Measurements from ENCODE around the gene ATAD3C.
"Not testable (repeated sequence)": the region's sequence is repeated elsewhere in the genome, so short reads cannot be mapped to it uniquely, and the experiment has no call there.

The ATAD3C gene

DNA sequence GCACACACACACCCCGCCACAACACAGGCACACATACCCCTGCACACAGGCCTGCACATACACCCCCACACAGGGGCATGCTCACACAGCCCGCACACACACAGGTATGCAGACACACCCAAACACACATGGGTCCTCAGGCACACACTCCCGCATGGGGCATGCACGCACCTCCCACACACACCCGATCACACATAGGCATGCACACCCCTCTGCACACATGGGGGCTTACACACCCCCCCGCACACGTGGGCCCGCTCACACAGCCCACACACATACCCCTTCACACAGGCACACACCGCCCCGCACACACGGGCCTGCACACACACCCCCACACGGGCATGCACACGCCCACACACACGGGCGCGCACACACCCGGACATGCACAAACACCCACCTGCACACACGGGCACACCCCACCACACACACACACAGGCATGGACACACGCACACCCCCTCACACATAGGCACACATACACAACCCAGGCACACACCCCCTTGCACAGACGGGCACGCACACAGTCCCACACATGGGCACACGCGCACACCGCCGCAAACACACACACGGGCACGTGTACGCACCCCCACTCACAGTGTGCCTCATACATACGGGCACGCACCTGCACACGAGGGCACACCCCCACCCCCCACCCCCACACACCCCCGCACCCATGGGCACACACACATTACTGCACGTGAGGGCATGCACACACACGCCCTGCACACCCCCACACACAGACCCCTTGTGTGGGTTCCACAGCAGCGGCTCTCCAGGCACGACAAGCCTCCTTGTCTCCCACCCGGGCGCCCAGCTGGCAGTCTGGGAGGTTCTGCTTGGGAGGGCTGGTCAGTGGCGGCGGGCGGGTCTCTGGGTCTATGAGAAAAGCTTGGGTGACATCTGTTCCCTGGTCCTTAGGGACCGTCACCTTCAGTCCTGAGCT, 30.3 kb downstream of the ATAD3C start:
- no peak for DNase-seq

DNA sequence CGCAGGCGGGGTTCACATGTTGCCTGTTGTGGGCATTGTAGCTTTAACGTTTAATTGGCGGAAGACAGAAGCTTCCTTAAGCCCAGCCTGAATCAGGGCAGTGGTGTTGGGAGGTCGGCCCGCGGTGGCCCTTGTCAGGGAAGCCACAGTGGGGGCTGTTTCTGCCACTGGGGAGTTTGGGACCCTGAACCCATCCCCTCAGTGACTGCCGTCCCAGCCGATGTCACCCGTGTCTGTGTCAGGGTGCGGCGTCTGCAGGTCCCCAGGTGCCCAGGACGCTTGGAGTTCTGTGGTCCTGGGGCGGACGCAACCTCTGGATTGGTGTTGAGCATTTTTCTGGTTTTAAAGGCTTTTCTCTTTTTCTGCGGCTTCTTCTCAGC, 31.0 kb downstream of the ATAD3C start:
- not testable (repeated sequence) for DNase-seq

GRCh38 chr1:1481811-1482210, 32.3 kb downstream of the ATAD3C start:
- DNase-seq, result not testable (repeated sequence)

- no peak for DNase-seq
Measured at GRCh38 chr1:1482856-1483255, 33.4 kb downstream of the ATAD3C start.

GRCh38 chr1:1483714-1484113, 34.2 kb downstream of the ATAD3C start:
- DNase-seq, result no peak

DNA sequence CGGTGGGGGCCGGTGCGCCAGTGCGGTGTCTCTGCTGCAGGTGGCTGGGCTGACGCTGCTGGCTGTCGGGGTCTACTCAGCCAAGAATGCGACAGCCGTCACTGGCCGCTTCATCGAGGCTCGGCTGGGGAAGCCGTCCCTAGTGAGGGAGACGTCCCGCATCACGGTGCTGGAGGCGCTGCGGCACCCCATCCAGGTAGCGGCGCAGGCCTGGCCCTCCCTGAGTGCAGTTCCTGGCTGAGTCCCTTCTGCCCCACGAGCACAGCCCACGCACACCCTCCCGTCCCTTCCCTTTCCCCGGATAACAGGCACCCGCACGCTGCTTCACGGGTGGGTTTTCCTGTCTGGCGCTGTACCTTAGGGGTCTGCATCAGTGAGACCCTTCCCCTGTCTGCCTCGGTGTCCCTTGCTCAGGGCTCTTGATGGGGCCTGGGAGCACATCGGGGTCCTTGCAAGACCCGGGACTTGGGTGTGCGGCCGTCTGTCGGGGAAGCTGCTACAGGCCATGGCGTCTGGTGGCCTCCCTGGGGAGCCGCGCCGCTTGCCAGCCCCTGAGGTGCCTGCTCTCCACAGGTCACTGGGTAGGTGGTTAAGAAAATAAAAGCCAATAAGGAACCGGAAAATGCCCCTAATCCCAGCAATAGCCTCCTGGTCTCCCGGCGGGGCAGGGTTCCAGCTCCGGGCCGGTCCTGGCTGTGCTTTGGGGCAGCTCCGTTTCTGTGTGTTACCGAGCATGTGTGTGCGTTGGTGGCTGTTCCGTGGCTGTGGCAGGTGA, 35.7 kb downstream of the ATAD3C start:
- not testable (repeated sequence) for DNase-seq

DNA sequence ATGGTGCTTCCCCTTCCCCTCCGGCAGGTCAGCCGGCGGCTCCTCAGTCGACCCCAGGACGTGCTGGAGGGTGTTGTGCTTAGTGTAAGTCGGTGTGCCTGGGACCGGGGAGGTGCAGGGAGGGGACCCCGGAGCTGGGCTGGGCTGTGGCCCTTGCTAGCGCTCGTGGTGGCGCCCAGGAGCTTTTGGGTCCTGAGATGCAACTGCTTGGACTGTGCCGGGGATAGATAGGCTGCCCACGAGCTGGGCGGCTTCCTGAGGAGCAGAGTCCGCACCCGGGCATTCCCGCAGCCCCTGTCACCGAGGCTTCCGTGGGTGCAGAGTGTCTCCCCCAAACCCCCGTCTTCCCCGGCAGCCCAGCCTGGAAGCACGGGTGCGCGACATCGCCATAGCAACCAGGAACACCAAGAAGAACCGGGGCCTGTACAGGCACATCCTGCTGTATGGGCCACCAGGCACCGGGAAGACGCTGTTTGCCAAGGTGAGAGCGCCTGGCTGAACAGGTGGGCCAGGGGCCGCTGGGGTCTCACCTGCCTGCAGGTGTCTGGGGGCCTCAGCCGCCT, 36.3 kb downstream of the ATAD3C start:
- DNase-seq, result not testable (repeated sequence)

DNA sequence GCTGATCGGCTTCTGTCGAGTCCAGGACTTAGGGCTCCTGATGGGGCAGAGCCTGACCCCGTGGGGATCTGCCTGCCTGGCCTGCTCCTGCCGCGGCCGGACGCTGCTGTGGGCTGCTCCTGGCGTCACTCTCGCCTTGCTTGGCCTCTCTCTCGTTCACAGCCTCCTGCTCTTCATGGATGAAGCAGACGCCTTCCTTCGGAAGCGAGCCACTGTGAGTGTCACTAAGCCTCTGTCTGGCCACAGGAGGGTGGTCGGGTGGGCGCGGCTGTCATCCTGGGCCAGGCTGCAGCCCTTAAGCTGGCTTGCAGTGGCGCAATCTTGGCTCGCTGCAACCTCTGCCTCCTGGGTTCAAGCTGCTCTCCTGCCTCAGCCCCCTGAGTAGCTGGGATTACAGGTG, 38.2 kb downstream of the ATAD3C start:
- no peak for DNase-seq

- no peak for DNase-seq
Measured at GRCh38 chr1:1489231-1489630, 39.7 kb downstream of the ATAD3C start.

DNA sequence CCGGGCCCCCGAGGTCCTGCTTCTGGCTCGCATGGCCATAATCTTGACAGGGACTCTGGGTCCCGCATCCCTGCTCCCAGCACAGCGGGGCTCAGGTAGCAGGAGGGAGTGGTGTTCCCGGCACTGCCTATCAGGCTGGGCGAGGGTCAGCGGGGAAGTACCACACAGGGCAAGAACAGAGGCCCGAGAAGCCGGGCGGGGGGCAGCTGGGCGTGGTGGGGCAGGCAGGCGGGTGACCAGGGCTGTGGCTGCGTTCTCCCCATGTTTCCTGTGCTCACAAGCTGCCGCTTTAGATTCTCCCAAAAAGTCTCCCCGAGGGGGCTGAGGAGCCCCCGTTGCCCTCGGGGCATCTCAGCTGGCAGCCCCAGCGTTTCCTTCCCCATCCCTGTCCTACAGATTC, 40.4 kb downstream of the ATAD3C start:
- DNase-seq, result no peak

DNA sequence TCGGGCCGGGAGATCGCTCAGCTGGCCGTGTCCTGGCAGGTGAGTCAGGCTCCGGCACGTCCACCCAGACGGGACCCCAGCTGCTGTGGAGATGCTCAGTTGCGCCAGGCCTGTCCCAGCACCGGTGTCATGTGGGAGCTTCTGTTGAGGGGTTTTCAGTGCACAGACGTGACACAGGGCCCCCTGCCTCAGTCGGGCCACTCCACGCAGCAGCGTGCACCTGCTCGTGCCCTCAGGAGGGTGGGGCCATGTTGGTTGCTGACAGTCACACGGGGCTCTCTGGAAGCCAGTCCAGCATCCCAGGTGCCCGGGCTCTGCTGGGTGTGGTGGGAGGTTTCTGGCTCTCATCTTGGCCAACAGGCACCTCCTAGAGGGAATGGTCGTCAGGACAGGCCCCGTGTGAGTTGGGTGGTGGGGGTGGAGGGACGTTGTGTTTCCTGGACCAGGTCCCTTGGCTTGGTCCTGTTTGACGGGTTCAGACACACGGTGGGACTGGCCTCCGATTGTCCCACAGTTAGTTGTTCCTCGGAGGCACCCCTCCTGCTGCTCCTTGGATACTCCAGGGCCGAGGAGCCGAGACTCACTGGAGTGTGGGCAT, 41.2 kb downstream of the ATAD3C start:
- DNase-seq, result no peak

- DNase-seq, result no peak
Measured at GRCh38 chr1:1491601-1492000, 42.1 kb downstream of the ATAD3C start.

GRCh38 chr1:1494311-1494710, 44.8 kb downstream of the ATAD3C start:
- DNase-seq, result not testable (repeated sequence)

DNA sequence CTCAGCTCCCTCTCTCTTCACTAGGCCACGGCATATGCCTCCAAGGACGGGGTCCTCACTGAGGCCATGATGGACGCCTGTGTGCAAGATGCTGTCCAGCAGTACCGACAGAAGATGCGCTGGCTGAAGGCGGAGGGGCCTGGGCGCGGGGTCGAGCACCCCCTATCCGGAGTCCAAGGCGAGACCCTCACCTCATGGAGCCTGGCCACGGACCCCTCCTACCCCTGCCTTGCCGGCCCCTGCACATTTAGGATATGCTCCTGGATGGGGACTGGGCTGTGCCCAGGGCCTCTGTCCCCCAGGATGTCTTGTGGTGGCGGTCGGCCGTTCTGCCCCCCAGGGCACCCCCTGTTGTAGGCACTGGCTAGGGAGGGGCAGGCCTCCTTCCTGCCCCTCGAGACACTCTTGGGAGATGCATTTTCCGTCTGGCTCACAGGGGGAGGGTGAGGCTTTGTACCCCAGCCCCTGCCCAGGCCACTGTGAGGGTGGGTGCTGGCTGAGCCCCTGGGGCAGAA, 46.0 kb downstream of the ATAD3C start:
- DNase-seq, result not testable (repeated sequence)

GRCh38 chr1:1504777-1505365, 55.4 kb downstream of the ATAD3C start:
- DNase-seq, result peak; percentile 82

DNA sequence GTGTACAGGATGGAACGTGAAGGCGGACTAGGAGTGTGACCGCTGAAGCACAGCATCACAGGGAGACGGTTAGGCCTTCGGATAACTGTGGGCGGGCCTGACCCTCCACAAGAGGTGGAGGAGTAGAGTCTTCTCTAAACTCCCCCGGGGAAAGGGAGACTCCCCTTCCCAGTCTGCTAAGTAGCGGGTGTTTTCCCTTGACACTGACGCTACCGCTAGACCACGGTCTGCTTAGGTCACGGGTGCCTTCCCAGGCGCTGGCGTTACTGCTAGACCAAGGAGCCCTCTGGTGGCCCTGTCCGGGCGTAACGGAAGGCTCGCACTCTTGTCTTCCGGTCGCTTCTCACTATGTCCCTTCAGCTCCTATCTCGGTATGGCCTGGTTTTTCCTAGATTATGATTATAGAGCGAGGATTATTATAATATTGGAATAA, 55.9 kb downstream of the ATAD3C start:
- peak; percentile 48 for DNase-seq

- DNase-seq, result not testable (repeated sequence)
Measured at GRCh38 chr1:1505801-1506200, 56.3 kb downstream of the ATAD3C start.

- no peak for DNase-seq
Measured at GRCh38 chr1:1507305-1507704, 57.8 kb downstream of the ATAD3C start.

DNA sequence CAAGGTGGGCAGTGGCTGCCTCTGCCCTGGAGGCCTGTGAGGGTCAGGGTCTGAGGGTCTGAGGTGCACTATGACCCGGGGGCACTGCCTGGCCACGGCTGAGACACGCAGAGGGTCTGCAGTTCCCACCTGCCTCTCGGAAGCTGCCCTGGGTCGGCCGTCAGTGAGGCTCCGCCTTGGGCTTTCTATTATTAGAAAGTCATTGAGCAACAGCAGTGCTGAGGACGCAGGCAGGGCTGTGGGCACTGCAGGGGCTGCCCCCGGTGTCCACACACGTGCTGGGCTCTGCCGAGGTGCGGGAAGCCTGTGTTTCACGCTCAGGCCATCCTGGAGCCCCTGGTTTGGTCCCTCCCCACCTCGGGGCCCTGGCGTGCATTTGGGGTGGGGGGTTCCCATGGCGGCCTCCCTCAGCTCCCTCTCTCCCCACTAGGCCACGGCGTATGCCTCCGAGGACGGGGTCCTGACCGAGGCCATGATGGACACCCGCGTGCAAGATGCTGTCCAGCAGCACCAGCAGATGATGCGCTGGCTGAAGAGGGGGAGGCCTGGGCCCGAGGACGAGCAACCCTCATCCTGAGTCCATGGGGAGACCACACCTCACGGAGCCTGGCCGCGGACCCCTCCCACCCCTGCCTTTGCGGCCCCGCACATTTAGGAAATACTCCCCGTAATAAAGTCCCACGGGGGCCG, 59.4 kb downstream of the ATAD3C start:
- not testable (repeated sequence) for DNase-seq

GRCh38 chr1:1509465-1509850, 60.0 kb downstream of the ATAD3C start:
- not testable (repeated sequence) for DNase-seq

DNA sequence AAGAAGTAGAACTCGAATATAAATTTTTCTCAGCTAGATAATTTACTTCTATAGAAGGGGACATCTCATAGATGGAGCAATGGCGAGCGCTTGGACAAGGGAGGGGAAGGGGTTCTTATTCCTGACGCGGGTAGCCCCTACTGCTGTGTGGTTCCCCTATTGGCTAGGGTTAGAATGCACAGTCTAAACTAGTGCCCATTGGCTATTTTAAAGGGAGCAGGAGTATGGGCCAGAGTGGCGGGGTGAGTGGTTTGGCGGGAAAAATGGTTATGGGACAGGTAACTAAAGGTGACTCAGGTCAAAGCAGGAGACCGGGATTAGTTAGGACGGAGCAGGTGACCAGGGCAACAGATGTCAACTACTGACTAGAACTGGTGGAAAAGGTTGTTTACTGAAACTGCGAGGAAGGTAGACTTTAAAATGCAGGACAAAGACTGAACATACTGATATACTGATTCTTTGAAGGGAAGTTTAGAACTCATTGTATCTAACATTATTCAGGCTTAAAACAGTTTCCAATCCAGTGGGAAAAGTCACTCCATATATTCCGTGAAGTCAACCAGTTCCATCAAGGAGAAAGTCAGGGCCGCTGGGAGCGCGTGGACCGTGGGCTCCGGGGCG, 61.5 kb downstream of the ATAD3C start:
- DNase-seq, result no peak

Measured in CD4-positive, alpha-beta T cell treated with Interleukin-12 subunit alpha and Interleukin-12 subunit beta, for 1 hour (primary cell).